ENCODE data around the gene RTCB. TPM values are rescaled to one million over a fixed set of nuclear protein-coding genes. Genes with fewer than 3 reads are reported as not detected.

The RTCB gene
- total RNA-seq, 1 donor from 2014 or later, result 93.1 TPM

DNA sequence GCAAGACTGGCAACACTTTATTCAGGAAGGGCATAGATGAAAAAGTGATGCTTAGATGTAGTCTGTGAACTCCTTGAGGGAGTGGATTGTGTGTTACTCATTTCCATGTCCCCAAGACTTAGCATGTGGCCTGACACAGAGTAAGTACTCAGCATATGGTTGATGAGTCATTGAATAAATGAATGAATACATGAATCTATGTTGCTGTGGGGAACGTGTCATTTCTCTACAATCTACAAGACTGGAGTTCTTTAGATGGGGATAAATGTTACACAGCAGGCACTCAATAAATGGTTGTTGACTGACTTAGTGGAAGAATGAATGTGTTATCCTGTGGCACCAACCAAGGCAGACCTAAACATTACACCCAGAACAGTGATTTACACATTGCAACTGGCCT is 34.3 kb upstream of the RTCB start:
- Mint-ChIP-seq H3K4me3 (ENCODE audit: unreplicated experiment) (no peak overlapping the region), H3K27me3 (ENCODE audit: low read depth, unreplicated experiment) (peaks cover 31% of the 10 kb centered on the region), H3K27ac (ENCODE audit: unreplicated experiment) (no peak overlapping the region), H3K36me3 (ENCODE audit: low read depth, unreplicated experiment) (no peaks in the 10 kb centered on the region), H3K4me1 (ENCODE audit: low read depth, unreplicated experiment) (no peaks in the 10 kb centered on the region), H3K9me3 (ENCODE audit: unreplicated experiment) (no peaks in the 10 kb centered on the region)
- H3K4me1 ChIP-seq (ENCODE audit: insufficient read depth, low read length), result no peaks in the 10 kb centered on the region
- H4K20me1 ChIP-seq (ENCODE audit: insufficient read depth, low read length), result no peaks in the 10 kb centered on the region
- no peak overlapping the region for H3K4me2 ChIP-seq (ENCODE audit: low read length)
- TF ChIP-seq, protein P1, sequence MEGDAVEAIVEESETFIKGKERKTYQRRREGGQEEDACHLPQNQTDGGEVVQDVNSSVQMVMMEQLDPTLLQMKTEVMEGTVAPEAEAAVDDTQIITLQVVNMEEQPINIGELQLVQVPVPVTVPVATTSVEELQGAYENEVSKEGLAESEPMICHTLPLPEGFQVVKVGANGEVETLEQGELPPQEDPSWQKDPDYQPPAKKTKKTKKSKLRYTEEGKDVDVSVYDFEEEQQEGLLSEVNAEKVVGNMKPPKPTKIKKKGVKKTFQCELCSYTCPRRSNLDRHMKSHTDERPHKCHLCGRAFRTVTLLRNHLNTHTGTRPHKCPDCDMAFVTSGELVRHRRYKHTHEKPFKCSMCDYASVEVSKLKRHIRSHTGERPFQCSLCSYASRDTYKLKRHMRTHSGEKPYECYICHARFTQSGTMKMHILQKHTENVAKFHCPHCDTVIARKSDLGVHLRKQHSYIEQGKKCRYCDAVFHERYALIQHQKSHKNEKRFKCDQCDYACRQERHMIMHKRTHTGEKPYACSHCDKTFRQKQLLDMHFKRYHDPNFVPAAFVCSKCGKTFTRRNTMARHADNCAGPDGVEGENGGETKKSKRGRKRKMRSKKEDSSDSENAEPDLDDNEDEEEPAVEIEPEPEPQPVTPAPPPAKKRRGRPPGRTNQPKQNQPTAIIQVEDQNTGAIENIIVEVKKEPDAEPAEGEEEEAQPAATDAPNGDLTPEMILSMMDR (IDR thresholded peaks at IDR 0.05; ENCODE audit: insufficient read depth, low read depth, low read length), result no peak
- TF ChIP-seq EZH2 (IDR thresholded peaks at IDR 0.05; ENCODE audit: insufficient read depth, low read length), result no peak
- no peaks in the 10 kb centered on the region for H3K36me3 ChIP-seq (ENCODE audit: insufficient read depth, low read length)
- H2AFZ ChIP-seq (ENCODE audit: low read depth, low read length), result no peak overlapping the region
- H3K9ac ChIP-seq (ENCODE audit: low read length), result no peak overlapping the region
- H3K4me3 ChIP-seq (ENCODE audit: insufficient read depth, low read depth, low read length), result no peak overlapping the region
- no peak for FAIRE-seq
- H3K79me2 ChIP-seq (ENCODE audit: insufficient read depth, low read length), result no peaks in the 10 kb centered on the region
- no peaks in the 10 kb centered on the region for H3K9me3 ChIP-seq (ENCODE audit: insufficient read depth, low read depth, low read length)
- DNase-seq (ENCODE audit: low read depth), result no peak
- peaks cover 2% of the 10 kb centered on the region for H3K27me3 ChIP-seq (ENCODE audit: insufficient read depth, low read length)
- no peak overlapping the region for H3K27ac ChIP-seq (ENCODE audit: low read depth, low read length)

DNA sequence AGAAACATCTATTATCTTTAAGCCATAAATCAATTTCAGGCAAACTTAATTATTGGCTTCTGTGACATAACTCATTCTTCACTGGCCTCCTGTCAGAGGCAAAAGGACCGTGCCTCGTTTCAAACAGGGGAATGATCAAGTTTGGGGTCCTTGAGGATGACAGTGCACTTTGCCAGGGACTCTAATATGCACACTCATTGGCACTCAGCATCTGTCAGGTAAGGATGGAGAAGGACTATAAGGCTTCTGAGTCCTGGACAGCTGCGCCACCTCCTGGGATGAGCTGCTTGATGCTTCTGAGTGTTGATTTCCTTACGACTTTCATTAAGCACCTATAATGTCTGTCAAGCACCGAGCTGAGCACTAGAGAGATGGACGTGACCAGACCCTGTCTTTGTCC is 32.0 kb upstream of the RTCB start:
- Mint-ChIP-seq H3K4me1 (ENCODE audit: low read depth, unreplicated experiment) (no peaks in the 10 kb centered on the region), H3K27me3 (ENCODE audit: low read depth, unreplicated experiment) (peaks cover 31% of the 10 kb centered on the region), H3K9me3 (ENCODE audit: unreplicated experiment) (no peaks in the 10 kb centered on the region), H3K36me3 (ENCODE audit: low read depth, unreplicated experiment) (no peaks in the 10 kb centered on the region), H3K4me3 (ENCODE audit: unreplicated experiment) (no peak overlapping the region), H3K27ac (ENCODE audit: unreplicated experiment) (no peak overlapping the region)
- no peaks in the 10 kb centered on the region for H3K36me3 ChIP-seq (ENCODE audit: insufficient read depth, low read length)
- H3K9me3 ChIP-seq (ENCODE audit: insufficient read depth, low read depth, low read length), result no peaks in the 10 kb centered on the region
- FAIRE-seq (no peak), DNase-seq (ENCODE audit: low read depth) (no peak)
- H3K27ac ChIP-seq (ENCODE audit: low read depth, low read length), result no peak overlapping the region
- no peak overlapping the region for H3K4me2 ChIP-seq (ENCODE audit: low read length)
- H3K4me3 ChIP-seq (ENCODE audit: insufficient read depth, low read depth, low read length), result no peak overlapping the region
- no peak overlapping the region for H3K9ac ChIP-seq (ENCODE audit: low read length)
- no peak for TF ChIP-seq EZH2 (IDR thresholded peaks at IDR 0.05; ENCODE audit: insufficient read depth, low read length)
- TF ChIP-seq, protein P1 (IDR thresholded peaks at IDR 0.05; ENCODE audit: insufficient read depth, low read depth, low read length), result no peak
- H4K20me1 ChIP-seq (ENCODE audit: insufficient read depth, low read length), result no peaks in the 10 kb centered on the region
- peaks cover 8% of the 10 kb centered on the region for H3K27me3 ChIP-seq (ENCODE audit: insufficient read depth, low read length)
- H2AFZ ChIP-seq (ENCODE audit: low read depth, low read length), result no peak overlapping the region
- H3K4me1 ChIP-seq (ENCODE audit: insufficient read depth, low read length), result no peaks in the 10 kb centered on the region
- H3K79me2 ChIP-seq (ENCODE audit: insufficient read depth, low read length), result no peaks in the 10 kb centered on the region

DNA sequence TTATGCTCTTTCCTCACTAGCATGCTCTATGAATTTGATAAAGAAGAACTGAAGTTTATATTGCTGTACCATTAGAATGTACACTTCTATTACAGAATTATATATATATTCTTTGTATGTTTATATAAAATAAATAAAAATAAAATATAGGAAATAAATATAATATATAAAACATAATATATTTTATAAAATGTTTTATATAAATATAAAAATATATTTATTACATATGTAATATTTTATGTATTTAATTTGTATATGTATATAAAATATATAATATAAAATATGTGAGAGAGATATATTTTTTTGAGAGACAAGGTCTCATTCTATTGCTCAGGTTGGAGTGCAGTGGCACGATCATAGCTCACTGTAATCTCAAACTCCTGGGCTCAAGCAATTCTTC is 18.3 kb upstream of the RTCB start:
- Histone ChIP-seq H3K4me1 (ENCODE audit: insufficient read depth, low read length) (no peaks in the 10 kb centered on the region), H3K36me3 (ENCODE audit: insufficient read depth, low read length) (no peaks in the 10 kb centered on the region), H3K9me3 (ENCODE audit: insufficient read depth, low read depth, low read length) (no peaks in the 10 kb centered on the region), H3K9ac (ENCODE audit: low read length) (no peak overlapping the region), H4K20me1 (ENCODE audit: insufficient read depth, low read length) (no peaks in the 10 kb centered on the region), H3K79me2 (ENCODE audit: insufficient read depth, low read length) (no peaks in the 10 kb centered on the region), H3K27me3 (ENCODE audit: insufficient read depth, low read length) (peaks cover 3% of the 10 kb centered on the region), H2AFZ (ENCODE audit: low read depth, low read length) (no peak overlapping the region), H3K4me2 (ENCODE audit: low read length) (no peak overlapping the region), H3K27ac (ENCODE audit: low read depth, low read length) (no peak overlapping the region), H3K4me3 (ENCODE audit: insufficient read depth, low read depth, low read length) (no peak overlapping the region)
- DNase-seq (ENCODE audit: low read depth), result no peak
- no peak for FAIRE-seq
- TF ChIP-seq, protein P1 (IDR thresholded peaks at IDR 0.05; ENCODE audit: insufficient read depth, low read depth, low read length), result no peak
- TF ChIP-seq EZH2 (IDR thresholded peaks at IDR 0.05; ENCODE audit: insufficient read depth, low read length), result no peak
- no peaks in the 10 kb centered on the region for H3K4me1 Mint-ChIP-seq (ENCODE audit: low read depth, unreplicated experiment)
- peaks cover 2% of the 10 kb centered on the region for H3K9me3 Mint-ChIP-seq (ENCODE audit: unreplicated experiment)
- no peak overlapping the region for H3K27ac Mint-ChIP-seq (ENCODE audit: unreplicated experiment)
- H3K27me3 Mint-ChIP-seq (ENCODE audit: low read depth, unreplicated experiment), result peaks cover 35% of the 10 kb centered on the region
- H3K4me3 Mint-ChIP-seq (ENCODE audit: unreplicated experiment), result no peak overlapping the region
- H3K36me3 Mint-ChIP-seq (ENCODE audit: low read depth, unreplicated experiment), result no peaks in the 10 kb centered on the region

All from astrocyte (in vitro differentiated cells and primary cell).